ENCODE data around the gene PCSK5. TPM values are rescaled to one million over a fixed set of nuclear protein-coding genes. Genes with fewer than 3 reads are reported as not detected.

PCSK5 gene
- total RNA-seq, 1 donor from 2014 or later = 16.7 TPM

DNA sequence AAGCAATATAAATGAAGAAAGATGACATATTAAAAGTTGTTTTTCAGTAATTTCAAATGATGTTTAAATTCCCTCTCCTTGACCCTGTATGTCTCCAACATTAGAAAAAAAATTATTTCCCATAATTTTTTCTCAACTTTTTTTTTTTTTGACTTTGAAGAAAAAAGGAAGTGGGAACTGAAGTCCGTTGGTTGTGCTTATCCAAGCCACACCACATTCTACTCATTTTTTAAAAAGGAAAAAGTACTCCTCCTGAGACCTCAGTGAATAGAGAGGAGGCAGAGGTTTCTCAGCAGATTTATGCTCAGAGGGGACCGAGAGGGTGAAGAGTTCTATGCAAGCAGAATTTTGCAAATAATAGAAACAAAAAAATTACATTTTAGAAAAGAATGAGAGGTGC, 123.3 kb downstream of the PCSK5 start:
- Histone ChIP-seq H3K4me1 (ENCODE audit: control insufficient read depth in 3 of 3, insufficient read depth in 3 of 3, low read length in 3 of 3) (no peaks in the 10 kb centered on the region), H3K27ac (ENCODE audit: low read depth, low read length) (no peak overlapping the region), H3K36me3 (ENCODE audit: control insufficient read depth in 3 of 3, insufficient read depth in 3 of 3, low read length in 3 of 3) (no peaks in the 10 kb centered on the region), H3K9me3 (ENCODE audit: control insufficient read depth in 3 of 3, low read length in 3 of 3) (no peaks in the 10 kb centered on the region), H3K9ac (ENCODE audit: low read depth in 1 of 3, low read length in 3 of 3) (no peak overlapping the region), H3K27me3 (ENCODE audit: control insufficient read depth in 3 of 3, insufficient read depth in 3 of 3, low read length in 3 of 3) (no peaks in the 10 kb centered on the region), H3K4me3 (ENCODE audit: low read length in 3 of 3) (no peak overlapping the region)

DNA sequence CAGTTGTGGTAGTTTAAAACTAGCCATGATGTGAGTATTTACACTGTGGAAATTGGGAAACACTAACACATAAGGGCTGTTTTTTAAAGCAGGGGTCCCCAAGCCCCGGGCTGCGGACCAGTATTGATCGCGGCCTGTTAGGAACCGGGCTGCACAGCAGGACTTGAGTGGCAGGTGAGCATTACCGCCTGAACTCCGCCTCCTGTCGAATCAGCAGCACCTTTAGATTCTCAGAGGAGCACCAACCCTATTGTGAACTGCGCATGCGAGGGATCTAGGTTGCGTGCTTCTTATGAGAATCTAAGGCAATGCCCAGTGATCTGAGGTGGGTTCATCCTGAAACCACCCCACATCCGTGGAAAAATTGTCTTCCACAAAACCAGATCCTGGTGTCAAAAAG, 127.8 kb downstream of the PCSK5 start:
- Histone ChIP-seq H3K27me3 (ENCODE audit: control insufficient read depth in 3 of 3, insufficient read depth in 3 of 3, low read length in 3 of 3) (no peaks in the 10 kb centered on the region), H3K9me3 (ENCODE audit: control insufficient read depth in 3 of 3, low read length in 3 of 3) (no peaks in the 10 kb centered on the region), H3K36me3 (ENCODE audit: control insufficient read depth in 3 of 3, insufficient read depth in 3 of 3, low read length in 3 of 3) (no peaks in the 10 kb centered on the region), H3K4me1 (ENCODE audit: control insufficient read depth in 3 of 3, insufficient read depth in 3 of 3, low read length in 3 of 3) (no peaks in the 10 kb centered on the region), H3K27ac (ENCODE audit: low read depth, low read length) (no peak overlapping the region), H3K9ac (ENCODE audit: low read depth in 1 of 3, low read length in 3 of 3) (no peak overlapping the region), H3K4me3 (ENCODE audit: low read length in 3 of 3) (no peak overlapping the region)

DNA sequence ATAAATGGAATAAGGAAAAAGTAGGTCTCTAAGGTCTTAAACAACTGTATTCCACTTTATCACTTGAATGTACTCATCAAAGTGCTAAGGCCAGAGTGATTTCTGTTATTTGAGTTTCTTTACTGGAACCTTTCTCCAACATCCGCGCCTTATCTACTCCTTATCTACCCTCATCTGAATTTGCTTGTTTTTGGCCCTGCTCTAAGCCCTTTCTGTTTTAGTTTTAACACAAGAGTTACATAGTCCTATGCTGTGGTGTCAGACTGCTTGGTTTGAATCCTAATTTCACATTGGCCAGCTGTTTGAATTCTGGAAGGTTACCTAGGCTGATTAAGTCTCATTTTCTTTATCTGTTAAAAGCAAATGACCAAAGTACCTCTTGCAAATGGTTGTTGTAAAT, 128.3 kb downstream of the PCSK5 start:
- Histone ChIP-seq H3K4me1 (ENCODE audit: control insufficient read depth in 3 of 3, insufficient read depth in 3 of 3, low read length in 3 of 3) (no peaks in the 10 kb centered on the region), H3K4me3 (ENCODE audit: low read length in 3 of 3) (no peak overlapping the region), H3K27me3 (ENCODE audit: control insufficient read depth in 3 of 3, insufficient read depth in 3 of 3, low read length in 3 of 3) (no peaks in the 10 kb centered on the region), H3K27ac (ENCODE audit: low read depth, low read length) (no peak overlapping the region), H3K9me3 (ENCODE audit: control insufficient read depth in 3 of 3, low read length in 3 of 3) (no peaks in the 10 kb centered on the region), H3K9ac (ENCODE audit: low read depth in 1 of 3, low read length in 3 of 3) (no peak overlapping the region), H3K36me3 (ENCODE audit: control insufficient read depth in 3 of 3, insufficient read depth in 3 of 3, low read length in 3 of 3) (no peaks in the 10 kb centered on the region)

DNA sequence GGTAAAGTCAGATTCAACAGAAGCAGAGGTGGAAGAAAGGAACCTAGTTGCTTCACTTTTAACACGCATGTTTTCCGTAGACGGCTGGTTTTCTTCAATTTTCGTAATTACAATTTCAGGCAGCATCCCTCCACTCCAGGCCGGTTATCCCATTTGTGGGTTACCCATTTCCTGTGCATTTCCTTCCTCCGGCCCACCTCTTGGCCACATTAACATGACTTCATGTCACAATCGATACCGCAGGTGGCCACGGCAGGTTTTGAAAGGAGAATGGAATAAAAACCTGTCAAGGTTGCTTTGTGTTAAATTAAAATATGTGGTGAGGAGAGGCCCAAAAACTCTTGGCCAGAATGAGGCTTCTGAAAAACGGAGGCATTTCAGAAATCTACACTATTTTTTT, 130.2 kb downstream of the PCSK5 start:
- Histone ChIP-seq H3K4me1 (ENCODE audit: control insufficient read depth in 3 of 3, insufficient read depth in 3 of 3, low read length in 3 of 3) (no peaks in the 10 kb centered on the region), H3K27me3 (ENCODE audit: control insufficient read depth in 3 of 3, insufficient read depth in 3 of 3, low read length in 3 of 3) (no peaks in the 10 kb centered on the region), H3K36me3 (ENCODE audit: control insufficient read depth in 3 of 3, insufficient read depth in 3 of 3, low read length in 3 of 3) (no peaks in the 10 kb centered on the region), H3K4me3 (ENCODE audit: low read length in 3 of 3) (no peak overlapping the region), H3K9me3 (ENCODE audit: control insufficient read depth in 3 of 3, low read length in 3 of 3) (no peaks in the 10 kb centered on the region), H3K27ac (ENCODE audit: low read depth, low read length) (no peak overlapping the region), H3K9ac (ENCODE audit: low read depth in 1 of 3, low read length in 3 of 3) (no peak overlapping the region)

DNA sequence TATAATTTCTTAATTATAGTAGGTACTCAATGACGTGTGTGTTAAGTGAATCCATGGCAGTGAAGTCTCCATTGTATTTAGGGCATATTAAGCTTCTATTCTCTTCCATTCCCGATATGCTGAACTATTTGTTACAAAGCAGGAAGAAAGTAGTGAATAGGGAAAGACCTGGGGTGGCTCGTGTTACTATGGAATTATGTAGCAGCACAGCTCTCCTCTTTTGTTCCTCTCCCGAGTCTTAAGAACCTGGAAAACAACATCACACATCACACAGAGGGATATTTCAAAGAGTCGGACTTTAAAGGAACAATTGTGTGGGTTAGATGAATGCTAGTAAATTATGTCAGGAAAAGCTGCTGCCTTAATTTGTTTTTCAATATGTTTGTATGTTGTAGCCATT, 131.8 kb downstream of the PCSK5 start:
- H3K4me3 ChIP-seq (ENCODE audit: low read length in 3 of 3) = no peak overlapping the region
- H3K4me1 ChIP-seq (ENCODE audit: control insufficient read depth in 3 of 3, insufficient read depth in 3 of 3, low read length in 3 of 3) = no peaks in the 10 kb centered on the region
- no peaks in the 10 kb centered on the region for H3K9me3 ChIP-seq (ENCODE audit: control insufficient read depth in 3 of 3, low read length in 3 of 3)
- no peak overlapping the region for H3K9ac ChIP-seq (ENCODE audit: low read depth in 1 of 3, low read length in 3 of 3)
- no peaks in the 10 kb centered on the region for H3K27me3 ChIP-seq (ENCODE audit: control insufficient read depth in 3 of 3, insufficient read depth in 3 of 3, low read length in 3 of 3)
- H3K36me3 ChIP-seq (ENCODE audit: control insufficient read depth in 3 of 3, insufficient read depth in 3 of 3, low read length in 3 of 3) = peaks cover 0 to 5% (median 0%) of the 10 kb centered on the region in 3 donors
- no peak overlapping the region for H3K27ac ChIP-seq (ENCODE audit: low read depth, low read length)

DNA sequence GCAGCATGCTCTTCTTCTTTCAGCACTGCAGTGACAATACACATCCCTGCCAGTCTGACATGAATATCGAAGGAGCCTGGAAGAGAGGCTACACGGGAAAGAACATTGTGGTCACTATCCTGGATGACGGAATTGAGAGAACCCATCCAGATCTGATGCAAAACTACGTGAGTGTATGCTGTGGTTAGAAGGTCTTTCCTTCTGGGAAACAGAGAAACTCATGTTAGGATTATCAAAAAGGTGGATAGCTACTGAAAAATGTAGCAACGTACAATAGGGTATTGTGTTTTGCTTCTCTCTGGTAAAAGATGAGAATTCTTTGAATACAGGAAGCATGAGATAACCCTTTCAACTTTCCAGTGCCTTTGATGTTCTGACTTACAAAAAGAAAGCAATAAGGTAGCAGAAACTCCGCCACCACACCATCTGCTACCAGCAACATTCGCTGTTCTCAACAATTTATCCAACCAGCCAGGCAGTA, 133.3 kb downstream of the PCSK5 start:
- no peak overlapping the region for H3K4me3 ChIP-seq (ENCODE audit: low read length in 3 of 3)
- no peaks in the 10 kb centered on the region for H3K4me1 ChIP-seq (ENCODE audit: control insufficient read depth in 3 of 3, insufficient read depth in 3 of 3, low read length in 3 of 3)
- H3K9ac ChIP-seq (ENCODE audit: low read depth in 1 of 3, low read length in 3 of 3) = no peak overlapping the region
- H3K36me3 ChIP-seq (ENCODE audit: control insufficient read depth in 3 of 3, insufficient read depth in 3 of 3, low read length in 3 of 3) = peaks cover 0 to 5% (median 0%) of the 10 kb centered on the region in 3 donors
- no peaks in the 10 kb centered on the region for H3K9me3 ChIP-seq (ENCODE audit: control insufficient read depth in 3 of 3, low read length in 3 of 3)
- no peaks in the 10 kb centered on the region for H3K27me3 ChIP-seq (ENCODE audit: control insufficient read depth in 3 of 3, insufficient read depth in 3 of 3, low read length in 3 of 3)
- no peak overlapping the region for H3K27ac ChIP-seq (ENCODE audit: low read depth, low read length)

DNA sequence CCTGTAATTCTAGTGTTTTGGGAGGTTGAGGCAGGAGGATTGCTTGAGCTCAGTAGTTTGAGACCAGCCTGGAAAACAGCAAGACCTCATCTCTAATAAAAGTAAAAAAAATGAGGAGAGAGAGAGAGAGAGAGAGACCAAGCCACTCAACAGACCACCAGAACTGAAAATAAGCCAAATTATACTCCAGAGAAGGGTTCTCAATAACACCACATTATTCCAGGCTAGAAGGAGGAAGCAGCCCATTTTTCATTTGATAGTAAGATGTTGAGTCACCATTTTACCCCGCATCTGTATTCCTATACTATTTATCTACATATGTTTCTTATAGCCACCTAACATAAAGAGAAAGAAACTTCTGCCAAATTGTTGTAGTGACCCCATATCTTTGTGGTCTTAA, 134.8 kb downstream of the PCSK5 start:
- Histone ChIP-seq H3K9me3 (ENCODE audit: control insufficient read depth in 3 of 3, low read length in 3 of 3) (no peaks in the 10 kb centered on the region), H3K27me3 (ENCODE audit: control insufficient read depth in 3 of 3, insufficient read depth in 3 of 3, low read length in 3 of 3) (no peaks in the 10 kb centered on the region), H3K36me3 (ENCODE audit: control insufficient read depth in 3 of 3, insufficient read depth in 3 of 3, low read length in 3 of 3) (peaks cover 0 to 5% (median 0%) of the 10 kb centered on the region in 3 donors), H3K9ac (ENCODE audit: low read depth in 1 of 3, low read length in 3 of 3) (no peak overlapping the region), H3K4me3 (ENCODE audit: low read length in 3 of 3) (no peak overlapping the region), H3K4me1 (ENCODE audit: control insufficient read depth in 3 of 3, insufficient read depth in 3 of 3, low read length in 3 of 3) (no peaks in the 10 kb centered on the region), H3K27ac (ENCODE audit: low read depth, low read length) (no peak overlapping the region)

DNA sequence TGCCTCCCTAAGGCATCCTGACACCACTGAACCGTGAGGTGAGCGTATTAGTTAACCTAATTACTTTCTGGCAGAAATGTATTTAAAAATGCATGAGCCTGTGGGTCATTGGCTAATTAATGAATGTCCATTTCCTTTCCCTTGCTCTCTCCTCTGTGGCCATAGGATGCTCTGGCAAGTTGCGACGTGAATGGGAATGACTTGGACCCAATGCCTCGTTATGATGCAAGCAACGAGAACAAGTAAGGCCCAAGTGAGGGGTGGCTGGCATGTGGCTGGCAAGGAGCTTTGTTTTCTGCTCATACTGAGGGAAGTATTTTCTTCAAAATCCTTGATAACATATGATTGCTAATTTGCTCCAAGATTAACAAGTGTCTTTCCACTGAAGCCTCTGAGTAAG, 136.3 kb downstream of the PCSK5 start:
- Histone ChIP-seq H3K4me3 (ENCODE audit: low read length in 3 of 3) (no peak overlapping the region), H3K27me3 (ENCODE audit: control insufficient read depth in 3 of 3, insufficient read depth in 3 of 3, low read length in 3 of 3) (no peaks in the 10 kb centered on the region), H3K36me3 (ENCODE audit: control insufficient read depth in 3 of 3, insufficient read depth in 3 of 3, low read length in 3 of 3) (peaks cover 0 to 5% (median 0%) of the 10 kb centered on the region in 3 donors), H3K9me3 (ENCODE audit: control insufficient read depth in 3 of 3, low read length in 3 of 3) (no peaks in the 10 kb centered on the region), H3K27ac (ENCODE audit: low read depth, low read length) (no peak overlapping the region), H3K4me1 (ENCODE audit: control insufficient read depth in 3 of 3, insufficient read depth in 3 of 3, low read length in 3 of 3) (no peaks in the 10 kb centered on the region), H3K9ac (ENCODE audit: low read depth in 1 of 3, low read length in 3 of 3) (no peak overlapping the region)

DNA sequence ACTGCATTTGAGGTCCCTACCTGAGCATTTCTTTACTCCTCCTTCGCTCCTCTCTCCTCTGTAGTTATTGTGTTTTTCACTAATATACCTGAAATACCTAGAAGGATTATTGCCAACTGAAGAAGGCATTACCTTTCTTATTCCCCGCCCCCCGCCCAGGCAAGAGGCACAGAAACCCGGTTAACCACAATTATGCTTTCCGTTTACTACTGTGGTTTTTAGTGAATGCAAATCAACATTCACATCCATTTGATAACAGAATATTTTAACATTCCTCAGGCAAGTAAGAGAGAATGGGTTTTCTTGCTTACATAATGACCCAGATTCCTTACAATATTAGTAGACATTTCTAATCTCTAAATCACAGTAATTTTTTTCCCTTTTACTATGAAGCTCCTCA, 136.9 kb downstream of the PCSK5 start:
- Histone ChIP-seq H3K27me3 (ENCODE audit: control insufficient read depth in 3 of 3, insufficient read depth in 3 of 3, low read length in 3 of 3) (no peaks in the 10 kb centered on the region), H3K9ac (ENCODE audit: low read depth in 1 of 3, low read length in 3 of 3) (no peak overlapping the region), H3K27ac (ENCODE audit: low read depth, low read length) (no peak overlapping the region), H3K4me1 (ENCODE audit: control insufficient read depth in 3 of 3, insufficient read depth in 3 of 3, low read length in 3 of 3) (no peaks in the 10 kb centered on the region), H3K4me3 (ENCODE audit: low read length in 3 of 3) (no peak overlapping the region), H3K36me3 (ENCODE audit: control insufficient read depth in 3 of 3, insufficient read depth in 3 of 3, low read length in 3 of 3) (peaks cover 0 to 5% (median 0%) of the 10 kb centered on the region in 3 donors), H3K9me3 (ENCODE audit: control insufficient read depth in 3 of 3, low read length in 3 of 3) (no peaks in the 10 kb centered on the region)

DNA sequence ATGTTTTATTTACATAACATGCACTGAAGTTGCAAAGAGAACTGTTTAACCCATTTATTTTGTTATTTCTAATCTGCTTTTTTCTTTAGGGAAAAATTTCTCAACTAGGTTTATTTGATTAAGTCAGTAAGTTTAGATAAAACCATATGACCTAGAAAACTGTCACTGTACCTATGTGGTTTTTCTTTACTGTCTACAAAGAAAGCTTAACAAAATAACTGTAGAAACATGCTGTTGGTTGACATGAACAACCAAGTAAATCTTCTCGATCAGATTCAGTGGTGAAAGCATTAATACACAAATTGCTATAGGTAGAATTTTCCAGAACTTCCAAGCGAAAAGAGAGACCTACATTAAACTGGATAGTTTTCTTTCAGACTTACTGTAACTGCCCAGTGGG, 137.4 kb downstream of the PCSK5 start:
- H3K27me3 ChIP-seq (ENCODE audit: control insufficient read depth in 3 of 3, insufficient read depth in 3 of 3, low read length in 3 of 3) = no peaks in the 10 kb centered on the region
- peaks cover 0 to 5% (median 0%) of the 10 kb centered on the region in 3 donors for H3K36me3 ChIP-seq (ENCODE audit: control insufficient read depth in 3 of 3, insufficient read depth in 3 of 3, low read length in 3 of 3)
- H3K9me3 ChIP-seq (ENCODE audit: control insufficient read depth in 3 of 3, low read length in 3 of 3) = no peaks in the 10 kb centered on the region
- no peak overlapping the region for H3K9ac ChIP-seq (ENCODE audit: low read depth in 1 of 3, low read length in 3 of 3)
- H3K4me3 ChIP-seq (ENCODE audit: low read length in 3 of 3) = no peak overlapping the region
- H3K4me1 ChIP-seq (ENCODE audit: control insufficient read depth in 3 of 3, insufficient read depth in 3 of 3, low read length in 3 of 3) = no peaks in the 10 kb centered on the region
- H3K27ac ChIP-seq (ENCODE audit: low read depth, low read length) = no peak overlapping the region
